ENCODE measurements around the gene NFKBIE. TPM values are rescaled to one million over a fixed set of nuclear protein-coding genes. Genes with fewer than 3 reads are reported as not detected.

NFKBIE gene
- total RNA-seq, 1 donor from 2014 or later = 10.1 TPM

DNA sequence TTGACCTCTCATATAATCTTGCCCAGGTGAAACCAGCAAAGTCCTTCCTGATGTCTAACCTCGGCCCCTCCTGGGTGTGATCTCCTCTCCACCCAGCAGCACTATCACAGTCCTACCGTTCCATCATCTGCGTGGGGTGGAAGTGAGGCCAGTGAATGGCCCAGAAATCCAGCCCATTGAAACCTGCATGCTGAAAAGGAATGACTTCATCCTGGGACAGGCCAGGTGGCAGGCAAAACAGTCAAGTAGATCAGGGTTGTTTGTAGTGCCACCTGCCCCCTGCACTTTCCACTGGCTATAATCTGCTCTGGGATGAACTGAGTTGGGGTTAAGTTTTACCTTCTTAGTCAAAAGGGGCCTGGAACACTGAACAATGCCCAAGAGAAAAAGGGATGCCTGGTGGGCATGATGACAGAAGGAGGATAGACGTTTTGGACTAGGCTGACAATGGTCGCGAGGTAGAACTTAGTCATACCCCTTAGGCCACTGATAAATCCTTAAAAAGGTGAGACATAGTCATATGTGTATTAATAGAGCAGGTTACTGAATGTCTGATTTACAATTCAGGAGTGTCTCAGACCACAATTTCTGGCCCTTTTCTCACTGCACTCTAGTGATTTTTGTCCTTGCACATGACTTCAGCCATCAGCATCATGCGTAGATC is 26.5 kb downstream of the NFKBIE start:
- Histone ChIP-seq H2AFZ (ENCODE audit: low read depth, low read length) (no peak overlapping the region), H3K4me2 (ENCODE audit: low read length) (no peak overlapping the region), H3K27ac (ENCODE audit: low read depth, low read length) (no peak overlapping the region), H3K4me1 (ENCODE audit: insufficient read depth, low read length) (peaks cover 32% of the 10 kb centered on the region), H3K4me3 (ENCODE audit: insufficient read depth, low read depth, low read length) (no peak overlapping the region), H3K36me3 (ENCODE audit: insufficient read depth, low read length) (no peaks in the 10 kb centered on the region), H3K9ac (ENCODE audit: low read length) (no peak overlapping the region), H3K27me3 (ENCODE audit: insufficient read depth, low read length) (no peaks in the 10 kb centered on the region), H3K9me3 (ENCODE audit: insufficient read depth, low read depth, low read length) (no peaks in the 10 kb centered on the region), H4K20me1 (ENCODE audit: insufficient read depth, low read length) (no peaks in the 10 kb centered on the region), H3K79me2 (ENCODE audit: insufficient read depth, low read length) (no peaks in the 10 kb centered on the region)
- peaks cover 29% of the 10 kb centered on the region for H3K4me1 Mint-ChIP-seq (ENCODE audit: low read depth, unreplicated experiment)
- TF ChIP-seq EZH2 (IDR thresholded peaks at IDR 0.05; ENCODE audit: insufficient read depth, low read length) (no peak), CTCF (IDR thresholded peaks at IDR 0.05; ENCODE audit: insufficient read depth, low read depth, low read length) (no peak)
- H3K27me3 Mint-ChIP-seq (ENCODE audit: low read depth, unreplicated experiment) = peaks cover 3% of the 10 kb centered on the region
- H3K4me3 Mint-ChIP-seq (ENCODE audit: unreplicated experiment) = peak overlapping the region; percentile 3
- FAIRE-seq (no peak), DNase-seq (ENCODE audit: low read depth) (no peak)
- H3K27ac Mint-ChIP-seq (ENCODE audit: unreplicated experiment) = peak overlapping the region; percentile 43
- H3K36me3 Mint-ChIP-seq (ENCODE audit: low read depth, unreplicated experiment) = no peaks in the 10 kb centered on the region
- H3K9me3 Mint-ChIP-seq (ENCODE audit: unreplicated experiment) = no peaks in the 10 kb centered on the region

- H2AFZ ChIP-seq (ENCODE audit: low read depth, low read length) = peak overlapping the region; percentile 85
- FAIRE-seq (no peak), DNase-seq (ENCODE audit: low read depth) (no peak)
- peak overlapping the region; percentile 84 for H3K4me3 Mint-ChIP-seq (ENCODE audit: unreplicated experiment)
- H3K36me3 Mint-ChIP-seq (ENCODE audit: low read depth, unreplicated experiment) = no peaks in the 10 kb centered on the region
- H3K4me2 ChIP-seq (ENCODE audit: low read length) = peak overlapping the region; percentile 95
- peak overlapping the region; percentile 97 for H3K27ac Mint-ChIP-seq (ENCODE audit: unreplicated experiment)
- peak; percentile 69 for TF ChIP-seq CTCF (IDR thresholded peaks at IDR 0.05; ENCODE audit: insufficient read depth, low read depth, low read length)
- no peak for TF ChIP-seq EZH2 (IDR thresholded peaks at IDR 0.05; ENCODE audit: insufficient read depth, low read length)
- no peaks in the 10 kb centered on the region for H4K20me1 ChIP-seq (ENCODE audit: insufficient read depth, low read length)
- H3K27me3 ChIP-seq (ENCODE audit: insufficient read depth, low read length) = no peaks in the 10 kb centered on the region
- peaks cover 4% of the 10 kb centered on the region for H3K27me3 Mint-ChIP-seq (ENCODE audit: low read depth, unreplicated experiment)
- H3K9me3 ChIP-seq (ENCODE audit: insufficient read depth, low read depth, low read length) = no peaks in the 10 kb centered on the region
- peaks cover 29% of the 10 kb centered on the region for H3K4me1 Mint-ChIP-seq (ENCODE audit: low read depth, unreplicated experiment)
- no peaks in the 10 kb centered on the region for H3K79me2 ChIP-seq (ENCODE audit: insufficient read depth, low read length)
- H3K4me1 ChIP-seq (ENCODE audit: insufficient read depth, low read length) = peaks cover 35% of the 10 kb centered on the region
- peak overlapping the region; percentile 91 for H3K9ac ChIP-seq (ENCODE audit: low read length)
- H3K9me3 Mint-ChIP-seq (ENCODE audit: unreplicated experiment) = no peaks in the 10 kb centered on the region
- H3K27ac ChIP-seq (ENCODE audit: low read depth, low read length) = peak overlapping the region; percentile 85
- H3K36me3 ChIP-seq (ENCODE audit: insufficient read depth, low read length) = no peaks in the 10 kb centered on the region
- H3K4me3 ChIP-seq (ENCODE audit: insufficient read depth, low read depth, low read length) = peak overlapping the region; percentile 54
These were observed 27.4 kb downstream of the NFKBIE start for GRCh38 chr6:44237813-44238433.
